Activated CD8-positive, alpha-beta memory T cell treated with anti-CD3 and anti-CD28 coated beads, Interleukin-2, amount 50 U/mL, for 24 hours (primary cell): ENCODE results near the gene ABL2.
"Not testable (repeated sequence)": the region's sequence is repeated elsewhere in the genome, so short reads cannot be mapped to it uniquely, and the experiment has no call there.

ENCODE experiments used
- DNase-seq: peaks from one replicate; pipeline ENCODE4 v3.0.0-alpha.2; 2020; ENCODE audit errors: extremely low read depth

Gene ABL2

GRCh38 chr1:179229214-179230140 is at the start of gene ABL2:
TSS of gene ABL2 (minus strand) at chr1:179229677. CDS start at chr1:179229397, 280 bp downstream.
- peak; percentile 25 for DNase-seq

- no peak for DNase-seq
Measured at GRCh38 chr1:179278920-179279319, 49.4 kb upstream of the ABL2 start.

GRCh38 chr1:179274424-179274823 is 44.9 kb upstream of the ABL2 start:
- DNase-seq, result not testable (repeated sequence)

- DNase-seq, result no peak
Measured at GRCh38 chr1:179269071-179269470, 39.6 kb upstream of the ABL2 start.

- DNase-seq, result no peak
Measured at GRCh38 chr1:179264507-179264906, 35.0 kb upstream of the ABL2 start.

GRCh38 chr1:179263121-179263520 is 33.6 kb upstream of the ABL2 start:
- no peak for DNase-seq

- no peak for DNase-seq
Measured at GRCh38 chr1:179262183-179262582, 32.7 kb upstream of the ABL2 start.

- no peak for DNase-seq
Measured at GRCh38 chr1:179253286-179253972, 24.0 kb upstream of the ABL2 start.

GRCh38 chr1:179252606-179253005 is 23.1 kb upstream of the ABL2 start:
- no peak for DNase-seq

GRCh38 chr1:179251675-179252074 is 22.2 kb upstream of the ABL2 start:
- no peak for DNase-seq

GRCh38 chr1:179247923-179248322 is 18.4 kb upstream of the ABL2 start:
- no peak for DNase-seq

GRCh38 chr1:179245426-179245825 is 15.9 kb upstream of the ABL2 start:
- not testable (repeated sequence) for DNase-seq

- DNase-seq, result no peak
Measured at GRCh38 chr1:179241530-179242097, 12.1 kb upstream of the ABL2 start.

GRCh38 chr1:179237222-179237621 is 7.7 kb upstream of the ABL2 start:
- DNase-seq, result no peak

GRCh38 chr1:179234863-179235262 is 5.4 kb upstream of the ABL2 start:
- DNase-seq, result no peak

- DNase-seq, result no peak
Measured at GRCh38 chr1:179231923-179232322, 2.4 kb upstream of the ABL2 start.

- DNase-seq, result no peak
Measured at GRCh38 chr1:179230721-179231120, 1.2 kb upstream of the ABL2 start.

GRCh38 chr1:179230251-179230650 is 774 bp upstream of the ABL2 start:
- no peak for DNase-seq

GRCh38 chr1:179228783-179229213 is 679 bp downstream of the ABL2 start:
- no peak for DNase-seq

GRCh38 chr1:179226738-179227137 is 2.7 kb downstream of the ABL2 start:
- no peak for DNase-seq

- DNase-seq, result not testable (repeated sequence)
Measured at GRCh38 chr1:179224466-179224865, 5.0 kb downstream of the ABL2 start.

GRCh38 chr1:179221121-179221520 is 8.4 kb downstream of the ABL2 start:
- DNase-seq, result not testable (repeated sequence)
